Stimulated activated CD4-positive, alpha-beta T cell treated with anti-CD3 and anti-CD28 coated beads, TNF-alpha, amount 100 ng/mL, for 4 hours (primary cell): Measurements from ENCODE around the gene LHX1.
A peak's percentile ranks its signal among the peaks of the same experiment; 100 is the strongest.

Experiments used
- DNase-seq, 3 experiments: peaks; one replicate each; pipeline ENCODE4 v3.0.0-alpha.2; 2020; ENCODE audit warnings: low read depth in 3 of 3

LHX1 gene

GRCh38 chr17:36939052-36939801 is 2.0 kb downstream of the LHX1 start:
- no peak for DNase-seq

GRCh38 chr17:36939802-36940312 is 2.6 kb downstream of the LHX1 start:
- DNase-seq = no peak

GRCh38 chr17:36940313-36941264 is 3.3 kb downstream of the LHX1 start:
- no peak for DNase-seq

- no peak for DNase-seq
These were observed 4.2 kb downstream of the LHX1 start for GRCh38 chr17:36941265-36942010.

GRCh38 chr17:36942019-36942599 is 4.8 kb downstream of the LHX1 start:
- DNase-seq = no peak

- DNase-seq = no peak
These were observed 5.4 kb downstream of the LHX1 start for GRCh38 chr17:36942631-36943125.

- DNase-seq = no peak
These were observed 6.2 kb downstream of the LHX1 start for GRCh38 chr17:36943250-36944191.

- no peak for DNase-seq
These were observed 7.3 kb downstream of the LHX1 start for GRCh38 chr17:36944553-36944952.

GRCh38 chr17:36945140-36945539 is 7.9 kb downstream of the LHX1 start:
- DNase-seq = no peak

GRCh38 chr17:36945959-36946725 is 8.9 kb downstream of the LHX1 start:
- DNase-seq = no peak

- no peak for DNase-seq
These were observed 9.4 kb downstream of the LHX1 start for GRCh38 chr17:36946726-36947091.

- no peak for DNase-seq
These were observed 10.8 kb downstream of the LHX1 start for GRCh38 chr17:36947922-36948716.

GRCh38 chr17:36948717-36949460 is 11.6 kb downstream of the LHX1 start, which contains the start of gene AATF:
AATF (plus strand) TSS chr17:36948954; CDS start chr17:36949126, 172 bp downstream.
- DNase-seq = peak; percentile 90 to 95 (median 94)

- no peak for DNase-seq
These were observed 12.2 kb downstream of the LHX1 start for GRCh38 chr17:36949461-36949927.

GRCh38 chr17:36950027-36950426 is 12.8 kb downstream of the LHX1 start:
- DNase-seq = no peak

GRCh38 chr17:36951084-36951789 is 14.0 kb downstream of the LHX1 start:
- DNase-seq = no peak

- no peak for DNase-seq
These were observed 34.2 kb downstream of the LHX1 start for GRCh38 chr17:36971508-36971907.
